Skin epidermis (tissue), 12 donors: ENCODE measurements around the gene NIT2.
A peak's percentile ranks its signal among the peaks of the same experiment; 100 is the strongest.

Experiments used
- H3K27ac ChIP-seq, 21 experiments: fragments of 200-600 bp; sonication (generic) in 11 of 21; one replicate each; pipeline ENCODE4 v1.5.0; 2020; ENCODE audit warnings: mild to moderate bottlenecking in 3 of 21, inconsistent platforms in 2 of 21, moderate library complexity in 2 of 21
- H3K4me3 ChIP-seq, 7 experiments: fragments of 200-600 bp; sonication (generic) in 2 of 7; one replicate each; pipeline ENCODE4 v1.5.0; 2020; ENCODE audit warnings: inconsistent platforms in 2 of 7, mild to moderate bottlenecking in 2 of 7, moderate library complexity in 1 of 7

The NIT2 gene

DNA sequence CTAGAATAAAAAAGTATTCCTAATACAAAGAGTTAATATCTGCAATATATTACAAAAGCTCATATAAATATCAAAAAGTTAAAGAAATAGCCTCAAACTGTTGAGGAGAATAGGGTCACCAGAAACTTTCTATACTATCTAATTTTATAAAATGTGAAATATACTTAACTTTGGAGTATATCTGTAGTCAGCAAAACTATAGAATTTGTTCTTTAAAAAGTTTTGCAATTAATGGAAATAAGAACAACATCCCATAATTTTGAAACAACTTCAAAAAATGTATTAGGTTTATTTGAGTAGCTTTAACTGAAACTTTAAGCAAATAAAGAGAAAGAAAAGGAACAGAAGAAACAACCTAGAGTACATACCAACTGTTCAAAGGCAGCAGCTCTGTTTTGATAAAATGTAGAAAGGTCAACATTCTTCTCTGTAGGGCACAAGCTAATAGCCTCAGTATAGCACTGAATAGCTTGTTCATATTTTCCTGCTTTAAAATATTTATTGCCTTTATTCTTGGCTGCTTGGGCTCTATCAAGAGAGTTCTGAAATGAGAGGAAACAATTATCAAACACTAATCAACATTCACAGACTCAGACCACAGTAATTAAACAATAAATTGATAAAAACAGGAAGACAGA lies 52.0 kb downstream of the NIT2 start:
- H3K4me3 ChIP-seq: no peak overlapping the region
- H3K27ac ChIP-seq: no peak overlapping the region

DNA sequence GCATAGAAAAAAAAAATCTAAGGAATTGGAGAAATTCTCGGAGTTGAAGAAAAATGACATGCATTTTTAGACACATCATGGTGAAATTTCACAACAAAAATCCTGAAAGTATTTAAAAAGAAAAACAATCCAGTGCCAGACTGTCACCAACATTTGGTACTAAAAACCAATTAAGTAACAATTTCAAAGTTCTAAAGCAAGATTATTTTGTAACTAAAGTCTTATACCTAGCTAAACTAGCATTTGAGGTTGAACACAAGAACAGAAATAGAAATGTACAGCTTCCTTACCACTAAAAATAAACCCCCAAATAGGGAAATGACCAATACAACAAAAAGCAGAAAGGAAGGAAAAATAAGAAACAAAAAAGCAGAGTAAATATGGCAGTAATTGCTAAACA lies 54.5 kb downstream of the NIT2 start:
- Histone ChIP-seq H3K4me3 (no peak overlapping the region), H3K27ac (no peak overlapping the region)

DNA sequence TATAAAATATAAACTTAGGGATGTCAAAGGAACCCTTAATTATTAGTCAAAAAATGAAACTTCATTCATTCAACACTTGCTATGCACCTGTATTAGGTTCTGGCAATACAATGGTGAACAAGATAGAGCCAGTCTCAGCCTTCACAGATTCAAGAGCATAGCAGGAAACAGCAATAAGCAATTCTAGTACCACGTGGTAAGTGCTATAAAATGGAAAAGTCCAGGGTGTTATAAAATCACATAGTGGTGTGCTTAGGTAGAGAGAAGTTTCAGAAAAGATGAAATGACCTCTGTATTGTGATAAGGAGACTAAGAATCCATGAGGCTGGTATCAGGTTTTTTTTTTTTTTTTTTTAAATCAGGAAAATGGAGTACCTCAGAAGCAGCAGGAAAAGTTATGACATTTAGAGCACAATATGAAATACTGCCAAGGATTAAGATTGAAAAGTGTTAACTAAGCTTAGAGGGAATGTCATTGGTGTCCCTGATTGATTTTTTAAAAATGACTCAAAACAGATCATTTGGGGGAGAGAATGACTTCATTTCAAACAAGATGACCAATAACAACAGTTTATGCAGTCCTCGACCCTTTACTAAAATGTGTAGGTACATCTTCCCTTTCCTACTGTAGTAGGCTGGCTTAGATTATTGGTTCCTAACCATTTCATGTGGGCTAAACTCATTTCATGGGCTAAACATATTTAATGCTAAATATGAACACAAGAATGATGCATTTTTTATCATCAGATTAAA lies 61.3 kb downstream of the NIT2 start:
- no peak overlapping the region for H3K27ac ChIP-seq
- H3K4me3 ChIP-seq: no peak overlapping the region

DNA sequence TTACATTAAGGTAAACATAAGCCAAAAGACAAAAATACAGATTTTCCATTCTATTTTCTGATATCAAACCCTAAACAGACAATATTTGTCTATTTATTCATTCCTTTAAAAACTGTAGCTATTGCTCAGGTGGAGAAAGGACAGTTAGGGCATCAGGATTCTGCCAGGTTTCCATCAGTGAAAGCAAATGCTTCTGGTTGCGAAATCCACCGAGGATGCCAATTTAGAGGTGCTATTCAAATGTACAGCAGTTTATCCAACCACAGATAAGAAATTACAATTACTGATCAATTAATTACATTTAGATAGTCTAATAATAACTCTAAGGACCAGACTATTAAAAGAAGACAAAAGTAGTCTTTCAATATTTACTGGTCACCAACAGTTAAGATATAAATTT lies 62.4 kb downstream of the NIT2 start:
- no peak overlapping the region for H3K4me3 ChIP-seq
- H3K27ac ChIP-seq: no peak overlapping the region

DNA sequence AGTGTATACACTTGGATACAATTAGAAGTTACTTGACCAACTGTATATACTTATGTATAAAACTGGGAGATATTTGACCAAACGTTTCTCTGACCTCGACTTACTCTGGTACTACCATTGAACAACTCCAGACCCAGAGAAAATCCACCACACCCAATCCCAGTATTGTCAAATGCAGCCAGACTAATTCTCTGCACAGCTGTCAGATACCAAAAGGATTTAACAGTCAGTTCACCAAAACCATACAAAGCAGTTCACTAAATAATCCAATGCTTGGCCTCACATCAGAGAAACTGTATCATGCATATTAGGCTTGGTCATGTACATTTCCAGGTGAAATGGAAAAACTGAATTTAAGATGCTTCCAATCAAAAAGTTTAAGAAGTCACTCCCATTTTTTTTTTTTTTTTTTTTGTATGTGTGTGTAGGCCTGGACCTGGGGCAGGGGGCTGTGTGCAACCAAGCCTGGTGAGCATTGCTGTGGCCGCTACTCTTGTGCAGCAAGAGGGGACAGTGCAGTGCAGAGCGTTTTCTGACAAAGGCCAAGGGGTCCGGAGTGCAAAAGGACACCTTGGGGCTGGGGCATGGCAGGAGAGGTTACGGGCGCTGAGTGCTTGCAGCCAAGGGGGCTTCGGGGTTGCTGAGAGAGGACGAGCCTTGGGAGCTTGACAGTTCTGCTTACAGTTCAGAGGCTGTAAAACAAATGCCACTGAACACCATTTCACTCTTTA lies 64.9 kb downstream of the NIT2 start:
- peak overlapping the region in 6 of 21 experiments; percentile 89 to 96 (median 91) for H3K27ac ChIP-seq
- H3K4me3 ChIP-seq: peak overlapping the region; percentile 79 to 100 (median 97)

DNA sequence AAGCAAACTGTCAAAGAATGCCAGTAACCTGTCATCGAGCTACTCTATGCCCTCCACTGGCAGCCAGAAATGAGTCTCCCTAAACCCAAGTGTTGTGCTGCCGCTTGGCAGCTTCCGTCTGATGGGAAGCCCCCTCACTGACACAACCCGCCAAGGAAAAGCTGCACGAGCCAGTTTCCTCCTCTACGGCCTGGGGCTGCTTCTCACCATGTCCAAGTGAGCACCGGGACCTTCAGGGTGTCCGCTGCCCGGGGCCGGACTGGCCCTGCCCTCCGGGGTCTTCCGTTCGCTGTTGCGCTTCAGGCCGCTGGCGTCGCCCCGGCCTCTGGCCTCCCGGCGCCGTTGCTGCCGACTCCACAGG lies 65.8 kb downstream of the NIT2 start:
- Histone ChIP-seq H3K27ac (peak overlapping the region; percentile 42 to 96 (median 90)), H3K4me3 (peak overlapping the region; percentile 79 to 100 (median 97))

DNA sequence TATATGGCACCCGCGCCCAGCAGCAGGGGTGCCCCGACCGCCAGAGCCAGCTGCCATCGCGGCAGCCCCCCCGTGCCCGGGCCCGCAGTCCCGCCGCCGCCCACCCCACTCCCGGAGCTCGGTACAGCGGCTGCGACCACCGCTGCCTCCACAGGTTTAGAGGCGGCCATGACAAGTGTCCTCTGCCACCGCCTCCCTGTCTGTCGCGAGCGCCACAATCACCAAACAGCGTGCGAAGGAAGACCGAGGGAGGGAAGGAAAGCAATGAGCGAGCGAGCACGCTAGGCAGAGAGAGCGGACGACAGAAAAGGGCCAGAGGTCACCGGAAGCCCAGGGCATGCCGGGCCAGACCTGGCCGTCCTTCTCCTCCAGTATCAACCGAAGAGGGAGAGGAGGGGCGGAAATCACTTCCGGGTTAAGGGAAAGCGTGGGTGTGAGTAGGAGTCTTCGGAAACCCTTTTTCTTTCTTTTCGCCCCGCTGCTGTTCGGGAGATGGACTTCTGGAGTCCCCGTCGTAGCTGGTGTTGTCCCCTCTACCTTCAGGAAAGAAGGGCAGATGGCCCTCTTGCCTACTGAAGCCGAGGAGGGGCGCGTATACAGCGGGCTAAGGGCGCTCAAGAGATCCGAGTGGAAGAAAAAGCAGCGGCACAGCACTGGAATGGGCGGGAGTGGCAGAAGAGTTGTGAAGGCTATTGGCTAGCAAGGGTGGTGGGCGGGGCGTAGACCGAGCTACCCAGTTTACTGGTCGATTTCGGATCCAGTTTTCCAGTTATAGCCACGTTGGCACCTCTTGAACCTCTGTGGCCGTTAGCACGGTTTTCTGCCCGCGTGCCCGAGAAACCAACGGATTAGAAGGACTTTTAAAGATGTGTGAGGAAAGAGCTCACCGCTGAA lies 66.5 kb downstream of the NIT2 start, which contains the start of the genes LNP1 and TOMM70:
TSS of gene LNP1 (plus strand) at position 760 of the 894 bp plus-strand sequence. CDS start 28,191 bp downstream, outside the sequence.
TSS of gene TOMM70 (minus strand) at position 310 of the 894 bp plus-strand sequence. CDS start at position 170, 140 bp downstream.
- peak within 1 kb of the TSS; percentile 42 to 96 (median 90) for H3K27ac ChIP-seq
- peak within 1 kb of the TSS; percentile 79 to 100 (median 97) for H3K4me3 ChIP-seq

DNA sequence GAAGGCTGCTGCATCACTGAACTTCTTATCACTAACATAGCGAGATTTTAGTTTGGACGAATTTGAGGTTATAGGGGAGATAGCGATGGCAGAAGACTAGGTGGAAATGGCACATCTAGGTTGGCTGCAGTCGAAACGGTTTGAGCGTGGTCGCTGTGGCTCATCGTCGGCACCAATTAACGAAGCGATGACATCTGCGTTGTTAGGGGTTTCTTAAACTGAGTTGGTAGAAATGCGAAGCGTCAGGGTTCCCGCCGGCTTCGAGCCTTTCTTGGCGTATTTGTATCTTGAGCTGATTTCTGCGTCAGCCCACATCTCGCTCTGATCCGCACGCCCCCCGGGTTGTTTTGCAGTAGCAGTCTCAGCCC lies 67.1 kb downstream of the NIT2 start:
- peak overlapping the region; percentile 79 to 100 (median 97) for H3K4me3 ChIP-seq
- H3K27ac ChIP-seq: peak overlapping the region; percentile 3 to 96 (median 90)

DNA sequence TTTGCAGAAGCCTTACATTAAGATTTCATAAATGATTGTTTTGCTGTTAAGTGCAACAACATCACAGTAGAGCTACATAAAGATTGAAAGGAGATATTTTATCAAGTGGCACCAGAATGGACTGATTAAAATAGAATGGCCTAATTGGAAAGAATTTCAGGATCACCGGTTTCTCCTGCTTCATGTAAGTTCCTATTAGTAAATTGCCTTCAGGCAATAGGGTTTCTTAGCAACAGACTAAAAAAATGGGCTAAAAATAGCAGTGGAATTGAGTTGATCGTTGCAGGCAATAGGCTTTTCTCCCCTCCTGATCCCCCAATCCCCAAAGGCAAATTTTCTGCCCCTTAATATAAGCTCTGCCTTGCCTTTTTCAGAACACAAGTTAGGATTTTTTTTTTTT lies 67.7 kb downstream of the NIT2 start:
- Histone ChIP-seq H3K4me3 (peak overlapping the region; percentile 79 to 100 (median 97)), H3K27ac (peak overlapping the region in 16 of 21 experiments; percentile 66 to 96 (median 90))

DNA sequence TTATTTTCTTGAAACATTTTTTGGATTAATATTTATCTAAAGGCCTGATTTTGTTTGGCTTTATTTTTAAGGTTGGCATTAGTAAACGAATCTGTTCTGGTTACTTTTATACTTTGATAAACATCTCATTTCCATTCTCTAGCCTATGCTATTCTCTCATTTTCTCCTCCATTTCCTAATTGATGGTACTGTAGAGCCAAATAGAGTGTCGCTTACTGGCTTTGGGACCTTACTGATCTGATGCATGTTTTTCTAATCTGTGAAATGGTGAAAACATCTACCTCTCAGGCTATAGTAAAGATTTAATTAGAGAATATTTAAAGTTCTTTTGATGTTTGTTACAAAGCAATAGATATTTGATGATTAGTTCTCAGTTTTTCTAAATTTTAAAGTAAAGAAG lies 68.3 kb downstream of the NIT2 start:
- H3K4me3 ChIP-seq: peak overlapping the region in 1 of 7 experiments; percentile 97
- H3K27ac ChIP-seq: no peak overlapping the region

DNA sequence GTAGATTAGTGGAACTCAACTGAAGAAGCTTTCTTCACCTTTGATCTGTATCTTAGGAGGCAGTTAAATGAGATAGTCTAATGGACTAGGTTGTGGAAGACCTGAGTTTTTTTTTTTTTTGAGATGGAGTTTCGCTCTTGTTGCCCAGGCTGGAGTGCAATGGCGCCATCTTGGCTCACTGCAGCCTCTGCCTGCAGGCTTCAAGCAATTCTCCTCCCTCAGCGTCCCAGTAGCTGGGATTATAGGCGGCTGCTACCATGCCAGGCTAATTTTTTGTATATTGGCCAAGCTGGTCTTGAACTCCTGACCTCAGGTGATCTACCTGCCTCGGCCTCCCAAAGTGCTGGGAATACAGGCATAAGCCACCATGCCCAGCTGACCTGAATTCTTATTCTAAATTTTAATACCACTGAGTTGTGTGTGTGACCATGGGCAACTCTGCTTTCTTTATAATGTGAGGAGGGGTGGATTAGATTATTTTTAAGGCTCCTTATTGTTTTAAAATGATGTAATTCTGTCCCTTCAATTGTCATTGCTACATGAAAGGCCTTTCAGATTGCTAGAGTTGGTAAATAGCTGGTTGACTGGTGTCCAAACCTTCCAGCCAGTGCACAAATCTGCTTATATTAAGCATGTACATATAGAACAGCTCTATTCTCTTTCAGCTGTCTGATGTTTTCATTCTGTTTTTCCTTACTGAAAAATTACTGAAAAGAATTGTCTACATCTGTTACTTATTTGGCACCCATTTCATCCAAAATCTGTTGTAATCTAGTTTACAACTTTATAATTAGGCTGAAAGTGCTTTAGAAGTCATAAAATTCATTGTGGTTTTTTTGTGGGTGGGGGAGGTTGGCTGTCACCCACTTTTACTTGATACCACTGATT lies 69.0 kb downstream of the NIT2 start:
- no peak overlapping the region for H3K27ac ChIP-seq

DNA sequence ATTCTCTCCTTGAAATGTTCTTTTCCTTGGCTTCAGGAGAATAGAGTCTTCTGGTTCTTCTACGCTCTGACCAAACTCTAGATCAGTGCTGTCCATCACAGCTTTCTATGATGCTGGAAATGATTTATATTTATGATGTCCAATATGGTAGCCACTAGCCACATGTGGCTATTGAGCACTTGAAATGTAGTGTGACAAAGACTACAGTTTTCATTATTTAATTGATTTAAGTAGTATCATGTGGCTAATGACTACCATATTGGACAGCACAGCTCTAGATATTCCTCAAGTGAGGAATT lies 69.6 kb downstream of the NIT2 start:
- H3K27ac ChIP-seq: no peak overlapping the region
- no peak overlapping the region for H3K4me3 ChIP-seq

More for the DNA sequence above, 69.0 kb downstream of the NIT2 start:
- H3K4me3 ChIP-seq: no peak overlapping the region

DNA sequence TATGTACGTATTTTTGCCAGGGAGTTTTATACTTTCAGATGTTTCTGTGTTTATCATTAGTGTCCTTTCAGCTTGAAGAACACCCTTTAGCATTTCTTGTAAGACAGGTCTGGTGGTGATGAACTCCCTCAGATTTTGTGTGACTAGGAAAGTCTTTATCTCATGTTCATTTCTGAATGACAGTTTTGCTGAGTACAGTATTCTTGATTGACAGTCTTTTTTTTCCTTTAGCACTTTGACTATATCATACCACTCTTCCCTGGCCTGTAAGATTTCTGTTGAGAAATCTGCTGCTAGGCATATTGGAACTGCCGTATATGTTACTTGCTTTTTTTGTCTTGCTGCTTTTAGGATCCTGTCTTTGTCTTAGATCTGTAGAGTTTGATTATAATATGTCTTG lies 72.6 kb downstream of the NIT2 start:
- Histone ChIP-seq H3K27ac (no peak overlapping the region), H3K4me3 (no peak overlapping the region)

DNA sequence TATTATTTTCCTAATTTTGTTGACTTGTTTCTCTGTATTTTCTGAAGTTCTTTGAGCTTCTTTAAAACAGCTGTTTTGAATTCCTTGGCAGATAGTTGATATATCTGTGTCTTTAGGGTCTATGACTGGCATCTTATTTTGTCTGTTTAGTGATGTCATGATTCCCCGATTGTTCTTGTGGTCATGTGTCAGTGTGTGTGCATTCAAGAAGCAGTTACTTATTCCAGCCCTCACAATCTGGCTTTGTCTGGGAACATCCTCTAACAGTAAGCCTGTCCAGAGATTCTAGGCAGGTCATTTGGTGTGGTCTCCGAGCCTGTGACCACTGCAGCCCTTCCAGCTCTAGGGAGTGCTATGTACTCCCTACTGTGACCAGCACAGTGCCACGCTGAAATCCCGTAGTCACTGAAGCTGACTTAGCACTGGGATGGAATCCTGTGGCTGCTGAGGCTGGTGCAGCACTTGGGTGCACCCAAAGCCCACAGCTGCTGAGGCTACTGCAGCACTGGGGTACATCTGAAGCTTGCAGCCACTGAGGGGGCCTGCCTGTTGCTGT lies 73.5 kb downstream of the NIT2 start:
- no peak overlapping the region for H3K4me3 ChIP-seq

More for the DNA sequence above, 73.5 kb downstream of the NIT2 start:
- no peak overlapping the region for H3K27ac ChIP-seq
